WI38 (cell line): ENCODE results near the gene ZHX3.
"Not testable (repeated sequence)": the region's sequence is repeated elsewhere in the genome, so short reads cannot be mapped to it uniquely, and the experiment has no call there.

ENCODE experiments used
- H3K4me3 ChIP-seq: 2 replicates; pipeline ENCODE4 v1.5.1; 2011; ENCODE audit warnings: low read depth, mild to moderate bottlenecking, control low read depth, low read length
- TF ChIP-seq, protein P1 (sequence below): IDR thresholded peaks from 2 replicates; pipeline ENCODE4 v1.5.1; 2012; ENCODE audit warnings: low read depth, mild to moderate bottlenecking, control low read depth, low read length

Gene ZHX3

DNA sequence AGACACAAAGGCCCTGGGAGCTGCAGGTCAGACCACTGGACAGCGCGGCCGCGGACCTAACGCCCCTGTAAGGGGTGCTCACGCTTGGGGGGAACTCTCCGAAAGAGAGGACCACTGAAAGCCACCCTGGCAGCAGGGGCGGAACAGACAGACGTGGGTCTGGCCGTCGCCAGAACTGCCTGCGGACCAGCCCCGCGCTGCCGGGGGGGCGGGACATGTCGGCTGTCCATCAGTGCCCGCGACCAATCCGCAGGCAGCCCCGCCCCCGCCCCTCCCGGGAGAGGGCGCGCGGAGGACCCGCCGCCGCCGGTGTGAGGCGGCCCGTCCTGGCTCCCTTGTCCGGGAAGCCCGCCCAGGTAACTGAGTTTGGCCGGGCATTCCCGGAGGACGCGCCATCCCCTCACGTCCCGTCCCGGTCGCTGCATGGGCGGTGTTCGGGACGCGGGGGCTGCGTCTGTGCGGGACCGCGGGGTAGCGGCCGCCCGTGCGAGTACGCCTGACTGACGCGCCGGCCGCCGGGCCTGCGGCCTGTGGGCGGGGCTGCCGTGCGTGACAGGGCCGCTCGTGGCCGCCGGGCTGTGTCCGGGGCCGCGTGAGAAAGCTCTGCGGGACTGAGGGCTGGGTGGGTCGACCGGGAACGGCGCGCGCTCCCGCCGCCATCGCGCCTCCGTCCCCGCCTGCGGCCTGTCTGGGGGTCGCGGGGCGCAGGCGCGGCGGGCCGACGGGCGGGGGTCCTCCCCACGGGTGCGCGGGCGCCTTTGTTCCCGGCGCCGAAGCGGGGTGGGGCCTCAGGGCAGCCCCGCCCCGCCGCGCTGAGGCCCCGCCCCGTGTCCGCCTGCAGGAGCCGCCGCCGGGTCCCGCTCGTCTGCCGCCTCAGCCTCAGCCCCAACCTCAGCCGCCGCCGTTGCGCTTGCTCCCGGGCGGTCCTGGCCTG is 180.6 kb downstream of the ZHX3 start, which contains the start of gene PLCG1:
Gene PLCG1 (plus strand): TSS at position 864 of the 934 bp plus-strand sequence. CDS start 99 bp downstream, outside the sequence.
- H3K4me3 ChIP-seq = peak within 1 kb of the TSS; percentile 78
- TF ChIP-seq, protein P1, sequence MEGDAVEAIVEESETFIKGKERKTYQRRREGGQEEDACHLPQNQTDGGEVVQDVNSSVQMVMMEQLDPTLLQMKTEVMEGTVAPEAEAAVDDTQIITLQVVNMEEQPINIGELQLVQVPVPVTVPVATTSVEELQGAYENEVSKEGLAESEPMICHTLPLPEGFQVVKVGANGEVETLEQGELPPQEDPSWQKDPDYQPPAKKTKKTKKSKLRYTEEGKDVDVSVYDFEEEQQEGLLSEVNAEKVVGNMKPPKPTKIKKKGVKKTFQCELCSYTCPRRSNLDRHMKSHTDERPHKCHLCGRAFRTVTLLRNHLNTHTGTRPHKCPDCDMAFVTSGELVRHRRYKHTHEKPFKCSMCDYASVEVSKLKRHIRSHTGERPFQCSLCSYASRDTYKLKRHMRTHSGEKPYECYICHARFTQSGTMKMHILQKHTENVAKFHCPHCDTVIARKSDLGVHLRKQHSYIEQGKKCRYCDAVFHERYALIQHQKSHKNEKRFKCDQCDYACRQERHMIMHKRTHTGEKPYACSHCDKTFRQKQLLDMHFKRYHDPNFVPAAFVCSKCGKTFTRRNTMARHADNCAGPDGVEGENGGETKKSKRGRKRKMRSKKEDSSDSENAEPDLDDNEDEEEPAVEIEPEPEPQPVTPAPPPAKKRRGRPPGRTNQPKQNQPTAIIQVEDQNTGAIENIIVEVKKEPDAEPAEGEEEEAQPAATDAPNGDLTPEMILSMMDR = no peak

DNA sequence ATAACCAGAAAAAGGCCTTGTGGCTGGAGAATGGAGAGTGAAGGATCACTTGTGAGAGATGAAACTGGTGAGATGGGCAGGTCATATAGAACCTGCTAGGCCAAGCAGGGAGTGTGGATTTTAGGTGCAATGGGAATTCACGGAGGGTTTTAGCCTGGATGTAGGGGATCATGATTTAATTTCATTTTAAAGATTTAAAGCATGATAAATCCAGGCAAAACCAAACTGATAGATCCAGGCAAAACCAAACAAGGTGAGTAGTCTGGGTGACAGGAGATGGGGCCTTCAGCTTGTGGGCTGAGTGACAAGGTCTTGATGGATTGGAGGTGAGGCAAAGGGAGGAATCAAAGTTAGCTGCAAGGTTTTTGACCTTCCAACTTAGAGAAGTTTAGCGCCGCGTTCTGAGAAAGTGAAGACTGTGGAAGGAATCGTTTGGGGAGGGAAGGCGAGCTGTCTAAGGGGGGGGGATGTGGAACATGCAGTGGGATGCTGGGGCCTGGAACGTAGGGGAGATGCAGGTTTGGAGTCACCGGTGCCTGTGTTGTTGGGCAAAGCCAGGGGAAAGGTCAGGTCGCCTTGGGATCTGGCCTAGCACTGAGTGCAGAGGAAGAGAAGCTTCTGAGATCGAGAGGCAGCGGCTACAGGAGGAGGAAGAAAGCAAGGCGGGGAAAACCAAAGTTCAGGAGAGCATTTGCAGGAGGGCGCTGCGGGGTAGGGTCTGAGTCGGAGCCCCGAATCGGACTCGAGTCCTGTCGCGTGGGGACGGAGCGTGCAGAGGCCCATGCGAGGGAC is 181.4 kb downstream of the ZHX3 start:
- H3K4me3 ChIP-seq = peak overlapping the region; percentile 78
- TF ChIP-seq, protein P1 = no peak

GRCh38 chr20:41135187-41135887 is 182.2 kb downstream of the ZHX3 start:
- TF ChIP-seq, protein P1 = peak; percentile 38

GRCh38 chr20:41134362-41135186 is 183.0 kb downstream of the ZHX3 start:
- TF ChIP-seq, protein P1 = no peak

More at GRCh38 chr20:41135187-41135887, 182.2 kb downstream of the ZHX3 start:
- no peak overlapping the region for H3K4me3 ChIP-seq

DNA sequence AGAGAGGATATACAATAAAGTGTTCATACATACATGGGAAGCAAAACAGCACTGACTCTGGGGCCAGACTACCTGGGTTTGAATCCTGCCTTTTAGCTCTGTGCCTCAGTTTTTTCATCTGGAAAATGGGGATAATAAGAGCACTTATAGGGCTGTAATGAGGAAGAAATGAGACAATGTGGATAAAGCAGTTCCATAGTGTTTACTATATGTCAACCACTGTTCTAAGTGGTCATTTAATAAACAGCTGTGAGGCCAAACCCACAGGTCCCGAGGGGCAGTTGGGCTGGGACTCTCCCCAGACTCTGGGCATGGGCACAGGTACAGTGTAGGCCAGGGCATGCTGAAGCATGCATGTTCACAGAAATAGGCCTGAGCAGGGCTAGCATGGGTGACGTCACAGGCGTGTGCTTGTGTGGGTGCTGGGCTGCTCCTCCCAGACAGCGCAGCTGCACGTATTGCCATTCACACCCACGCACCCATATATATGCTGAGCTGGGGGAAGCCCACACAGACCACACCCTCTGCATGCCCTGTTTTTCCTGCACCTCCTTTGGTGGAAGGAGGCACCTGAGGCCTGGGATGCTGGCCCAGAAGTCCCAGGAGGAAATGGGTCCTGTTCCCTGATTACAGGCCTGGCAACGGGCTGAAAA is 183.7 kb downstream of the ZHX3 start:
- H3K4me3 ChIP-seq = no peak overlapping the region
- TF ChIP-seq, protein P1 = no peak

More at GRCh38 chr20:41134362-41135186, 183.0 kb downstream of the ZHX3 start:
- no peak overlapping the region for H3K4me3 ChIP-seq

GRCh38 chr20:41132388-41132775 is 185.1 kb downstream of the ZHX3 start:
- H3K4me3 ChIP-seq = not testable (repeated sequence)
